SK-N-MC (cell line): ENCODE measurements around the gene SLC38A10.

Source experiments
- DNase-seq: peaks from one replicate; pipeline ENCODE4 v3.0.0-alpha.2; 2011; ENCODE audit warnings: low read depth, low spot score
- H3K27ac ChIP-seq: fragments of 200-600 bp; sonication (generic); 2 replicates; pipeline ENCODE4 v1.5.1; 2016; ENCODE audit warnings: mixed run types
- H3K36me3 ChIP-seq: fragments of 200-600 bp; sonication (generic); 2 replicates; pipeline ENCODE4 v1.6.1; 2017; ENCODE audit warnings: antibody characterized with exemption, low read length, mixed read lengths; ENCODE audit not compliant: insufficient read depth
- H3K4me3 ChIP-seq: fragments of 200-600 bp; sonication (generic); 2 replicates; pipeline ENCODE4 v1.5.1; 2016
- H3K9ac ChIP-seq: fragments of 200-600 bp; sonication (generic); 2 replicates; pipeline ENCODE4 v1.8.0; 2017; ENCODE audit warnings: mixed run types, mixed read lengths; ENCODE audit not compliant: insufficient read length
- H3K9me3 ChIP-seq: fragments of 200-600 bp; sonication (generic); 2 replicates; pipeline ENCODE4 v1.6.1; 2017; ENCODE audit warnings: low read depth, mild to moderate bottlenecking, antibody characterized with exemption, low read length, moderate library complexity, mixed read lengths
- EZH2 ChIP-seq: fragments of 200-600 bp; sonication (generic); IDR thresholded peaks from one replicate; pipeline ENCODE4 v1.6.1; 2017; ENCODE audit warnings: antibody characterized with exemption
- FOXP2 ChIP-seq: optimal IDR thresholded peaks from 2 replicates; pipeline ENCODE3; 2011; ENCODE audit warnings: mild to moderate bottlenecking, moderate library complexity; ENCODE audit not compliant: insufficient read depth; ENCODE audit errors: extremely low read length, control extremely low read depth
- POLR2AphosphoS5 ChIP-seq: IDR thresholded peaks from 2 replicates; pipeline ENCODE4 v1.6.1; 2012; ENCODE audit warnings: mild to moderate bottlenecking, low read depth, low read length, borderline replicate concordance

Gene SLC38A10

GRCh38 chr17:81295031-81295675, at the start of gene SLC38A10:
Gene SLC38A10 (minus strand): TSS chr17:81295307. CDS start chr17:81294921, 386 bp downstream.
- DNase-seq = no peak
- H3K9me3 ChIP-seq = no peaks in the 10 kb centered on the region
- H3K36me3 ChIP-seq = no peaks in the 10 kb centered on the region
- peak within 1 kb of the TSS; percentile 75 for H3K27ac ChIP-seq
- H3K9ac ChIP-seq = peak within 1 kb of the TSS; percentile 88
- H3K4me3 ChIP-seq = peak within 1 kb of the TSS; percentile 94
- TF ChIP-seq POLR2AphosphoS5 = peak; percentile 91
- no peak for TF ChIP-seq FOXP2

DNA sequence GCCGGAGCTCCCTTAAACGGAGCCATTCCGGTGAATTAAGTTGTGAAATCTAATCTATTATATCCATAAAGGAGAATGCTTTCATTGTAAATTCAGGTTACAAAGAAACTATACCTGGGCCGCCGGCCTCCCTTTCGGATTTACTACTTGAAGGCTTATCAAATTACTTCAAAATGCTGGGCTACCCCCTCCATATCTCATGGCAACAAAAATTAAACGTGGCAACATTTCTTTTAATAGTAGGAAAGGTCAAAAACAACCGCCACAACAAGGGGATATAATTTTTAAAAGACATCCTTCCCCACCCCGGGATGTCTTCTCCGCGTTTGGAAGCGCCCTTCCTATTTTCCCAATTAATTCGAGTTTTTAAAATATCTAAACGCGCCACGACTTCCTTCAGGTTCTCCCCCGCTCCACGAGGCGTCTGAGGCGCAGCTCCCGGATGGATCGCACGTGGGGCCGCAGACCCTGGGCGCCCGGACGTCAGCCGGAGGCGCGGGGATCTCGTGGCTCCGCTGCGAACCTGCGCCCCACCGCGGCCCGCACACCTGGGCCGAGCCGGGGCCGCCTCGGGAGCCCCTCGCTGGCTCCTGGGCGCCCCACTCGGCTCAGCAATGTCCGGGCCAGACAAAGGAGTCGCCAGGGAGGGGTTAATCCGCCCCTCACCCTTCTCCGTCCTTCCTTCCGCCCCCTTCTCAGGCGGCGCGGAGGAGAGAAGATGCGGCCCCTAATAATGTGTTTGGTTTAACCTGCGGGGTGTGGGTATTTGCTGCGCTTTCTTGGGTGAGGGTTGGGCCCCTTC, 47.4 kb upstream of the SLC38A10 start:
- H3K9ac ChIP-seq = peak overlapping the region; percentile 98
- DNase-seq = no peak

GRCh38 chr17:81341516-81342268, 46.6 kb upstream of the SLC38A10 start:
- peaks cover 3% of the 10 kb centered on the region; the same call in 1 of the 2 replicates for H3K36me3 ChIP-seq
- TF ChIP-seq POLR2AphosphoS5 (no peak), EZH2 (no peak), FOXP2 (no peak)
- H3K9ac ChIP-seq = peak overlapping the region; percentile 98
- H3K4me3 ChIP-seq = peak overlapping the region; percentile 99
- peak overlapping the region; percentile 97 for H3K27ac ChIP-seq
- DNase-seq = no peak
- H3K9me3 ChIP-seq = no peaks in the 10 kb centered on the region

More for the DNA sequence above, 47.4 kb upstream of the SLC38A10 start:
- peaks cover 3% of the 10 kb centered on the region; the same call in 1 of the 2 replicates for H3K36me3 ChIP-seq
- H3K27ac ChIP-seq = peak overlapping the region; percentile 97
- no peak for TF ChIP-seq EZH2
- no peak for TF ChIP-seq FOXP2
- no peak for TF ChIP-seq POLR2AphosphoS5
- H3K4me3 ChIP-seq = peak overlapping the region; percentile 99
- H3K9me3 ChIP-seq = no peaks in the 10 kb centered on the region

DNA sequence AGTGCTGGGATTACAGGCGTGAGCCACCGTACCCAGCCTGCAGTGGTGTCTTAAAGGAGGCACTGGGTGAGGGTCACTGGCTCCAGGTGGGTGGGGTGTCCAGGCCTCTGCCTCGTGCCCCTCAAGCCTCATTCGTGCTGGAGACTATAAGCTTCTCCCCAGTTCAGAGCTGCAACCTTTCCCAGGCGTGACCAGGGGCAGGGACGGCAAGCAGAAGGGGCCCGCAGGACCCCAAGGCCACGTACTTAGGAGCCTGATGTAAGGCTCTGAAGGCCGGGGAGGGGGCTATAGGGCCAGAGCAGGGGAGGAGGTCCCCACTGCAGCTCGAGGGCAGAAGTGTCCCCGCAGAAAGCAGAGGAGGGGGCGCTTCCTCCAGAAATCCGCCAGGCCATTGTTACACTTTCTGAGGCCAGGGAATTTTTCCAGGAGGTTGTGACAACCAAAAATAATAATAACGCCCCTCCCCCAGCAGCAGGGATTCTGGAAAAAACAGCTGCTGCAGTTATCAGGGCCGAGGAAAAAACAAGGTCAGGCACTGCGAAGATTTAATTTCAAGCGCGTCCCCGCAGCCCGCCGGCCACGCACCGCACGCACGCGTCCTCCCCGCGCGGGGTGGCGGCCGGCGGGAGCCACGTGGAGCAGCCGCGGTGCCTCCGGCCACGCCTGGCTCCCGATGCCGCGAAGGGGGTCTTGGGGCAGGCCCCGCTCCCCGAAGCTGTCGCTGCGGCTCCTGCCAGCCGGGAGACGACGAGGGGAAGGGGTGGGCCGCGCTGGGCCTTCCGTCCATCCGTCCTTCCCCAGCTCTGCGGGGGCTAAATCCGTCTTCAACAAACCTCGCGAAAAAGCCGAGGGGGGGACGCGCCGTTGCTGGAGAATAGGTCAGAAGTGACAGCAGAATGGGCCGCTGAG, 45.8 kb upstream of the SLC38A10 start:
- Histone ChIP-seq H3K9me3 (no peaks in the 10 kb centered on the region), H3K4me3 (peak overlapping the region; percentile 99), H3K9ac (peak overlapping the region; percentile 98), H3K27ac (peak overlapping the region; percentile 97; the same call in 1 of the 2 replicates), H3K36me3 (peaks cover 3% of the 10 kb centered on the region; the same call in 1 of the 2 replicates)
- TF ChIP-seq POLR2AphosphoS5 (no peak), FOXP2 (no peak), EZH2 (no peak)
- no peak for DNase-seq

GRCh38 chr17:81339534-81340296, 44.6 kb upstream of the SLC38A10 start:
- Histone ChIP-seq H3K36me3 (peaks cover 3% of the 10 kb centered on the region; the same call in 1 of the 2 replicates), H3K9me3 (no peaks in the 10 kb centered on the region), H3K4me3 (no peak overlapping the region), H3K27ac (no peak overlapping the region), H3K9ac (no peak overlapping the region)
- DNase-seq = no peak
- TF ChIP-seq POLR2AphosphoS5 = no peak; the same call in 1 of the 2 replicates
- TF ChIP-seq FOXP2 = no peak
- TF ChIP-seq EZH2 = no peak

- H3K27ac ChIP-seq = peak overlapping the region; percentile 20; the same call in 1 of the 2 replicates
- DNase-seq = no peak
- H3K4me3 ChIP-seq = no peak overlapping the region
Measured at GRCh38 chr17:81339191-81339533, 44.1 kb upstream of the SLC38A10 start.

More at GRCh38 chr17:81339191-81339533, 44.1 kb upstream of the SLC38A10 start:
- Histone ChIP-seq H3K36me3 (no peaks in the 10 kb centered on the region), H3K9ac (no peak overlapping the region), H3K9me3 (no peaks in the 10 kb centered on the region)
- TF ChIP-seq EZH2 = no peak
- no peak for TF ChIP-seq FOXP2
- no peak for TF ChIP-seq POLR2AphosphoS5
